Osteoblast (primary cell): ENCODE measurements around the gene SIGMAR1. TPM values are rescaled to one million over a fixed set of nuclear protein-coding genes. Genes with fewer than 3 reads are reported as not detected.
A peak's percentile ranks its signal among the peaks of the same experiment; 100 is the strongest.

ENCODE experiments used
- DNase-seq: peaks from one replicate; pipeline ENCODE4 v3.0.0; 2011; ENCODE audit warnings: low spot score, mixed read lengths; ENCODE audit not compliant: insufficient read length; ENCODE audit errors: missing footprints
- H2AFZ ChIP-seq: 2 replicates; pipeline ENCODE4 v1.6.0; 2011; ENCODE audit warnings: mild to moderate bottlenecking, low read length
- H3K27ac ChIP-seq: 2 replicates; pipeline ENCODE4 v1.5.1; 2011; ENCODE audit warnings: mild to moderate bottlenecking, low read depth, low read length, moderate library complexity
- H3K27me3 ChIP-seq: 2 replicates; pipeline ENCODE4 v1.6.0; 2012; ENCODE audit warnings: mild to moderate bottlenecking, control low read depth, inconsistent platforms, low read length, moderate library complexity; ENCODE audit not compliant: insufficient read depth
- H3K36me3 ChIP-seq: 2 replicates; pipeline ENCODE4 v1.5.1; 2011; ENCODE audit warnings: mild to moderate bottlenecking, low read length, control low read depth, moderate library complexity; ENCODE audit not compliant: insufficient read depth
- H3K4me1 ChIP-seq: 2 replicates; pipeline ENCODE4 v1.5.1; 2011; ENCODE audit warnings: mild to moderate bottlenecking, low read length, control low read depth, moderate library complexity; ENCODE audit not compliant: insufficient read depth
- H3K4me2 ChIP-seq: 2 replicates; pipeline ENCODE4 v1.6.0; 2011; ENCODE audit warnings: mild to moderate bottlenecking, low read length; ENCODE audit not compliant: insufficient read depth
- H3K4me3 ChIP-seq: fragments of 200-600 bp; sonication (generic); 3 replicates; pipeline ENCODE4 v1.5.1; 2012; ENCODE audit warnings: mild to moderate bottlenecking, low read length, inconsistent platforms; ENCODE audit not compliant: insufficient read depth
- H3K79me2 ChIP-seq: 2 replicates; pipeline ENCODE4 v1.6.0; 2012; ENCODE audit warnings: mild to moderate bottlenecking, low read length, control low read depth, inconsistent platforms; ENCODE audit not compliant: insufficient read depth
- H3K9me3 ChIP-seq: 2 replicates; pipeline ENCODE4 v1.5.1; 2011; ENCODE audit warnings: low read depth, low read length, control low read depth
- H4K20me1 ChIP-seq: 2 replicates; pipeline ENCODE4 v1.6.0; 2012; ENCODE audit warnings: mild to moderate bottlenecking, low read length, control low read depth; ENCODE audit not compliant: insufficient read depth
- total RNA-seq: library from RNA; depleted of rRNA; stranded (reverse); fragments of >200 nt; gene quantifications from 2 replicates; pipeline ENCODE4 v1.2.3, GENCODE V29; 2012
- TF ChIP-seq, protein P1 (sequence below): IDR thresholded peaks from 2 replicates; pipeline ENCODE4 v1.5.1; 2011; ENCODE audit warnings: mild to moderate bottlenecking, low read depth, low read length, moderate library complexity; ENCODE audit errors: extremely low read depth

Gene SIGMAR1
- total RNA-seq, 1 donor, result 72.7 TPM

DNA sequence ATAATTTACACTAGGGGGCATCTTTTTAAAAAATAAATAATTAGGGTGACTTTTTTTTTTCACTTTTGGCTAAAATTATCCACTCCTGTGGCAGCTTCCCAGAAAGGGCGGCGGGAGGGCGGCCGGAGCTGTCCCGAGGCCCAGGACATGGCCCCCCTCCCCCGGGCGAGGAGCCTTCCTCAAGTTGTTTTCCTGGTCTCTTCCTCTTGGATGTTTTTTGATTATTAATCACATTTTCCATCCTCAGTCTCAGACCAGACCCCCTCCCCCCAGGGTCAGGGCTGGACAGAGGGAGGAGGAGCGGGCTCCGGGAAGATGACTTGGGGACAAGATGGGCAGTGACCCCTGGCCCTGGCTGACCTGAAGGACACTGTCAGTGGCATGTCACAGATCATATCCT is 43.4 kb downstream of the SIGMAR1 start:
- Histone ChIP-seq H3K4me3 (no peak overlapping the region), H3K4me2 (no peak overlapping the region), H3K79me2 (no peaks in the 10 kb centered on the region), H3K9me3 (no peaks in the 10 kb centered on the region), H3K27me3 (peaks cover 56% of the 10 kb centered on the region), H3K36me3 (no peaks in the 10 kb centered on the region), H2AFZ (no peak overlapping the region), H3K4me1 (no peaks in the 10 kb centered on the region), H4K20me1 (peaks cover 5% of the 10 kb centered on the region), H3K27ac (no peak overlapping the region)
- peak; percentile 76 for DNase-seq
- TF ChIP-seq, protein P1, sequence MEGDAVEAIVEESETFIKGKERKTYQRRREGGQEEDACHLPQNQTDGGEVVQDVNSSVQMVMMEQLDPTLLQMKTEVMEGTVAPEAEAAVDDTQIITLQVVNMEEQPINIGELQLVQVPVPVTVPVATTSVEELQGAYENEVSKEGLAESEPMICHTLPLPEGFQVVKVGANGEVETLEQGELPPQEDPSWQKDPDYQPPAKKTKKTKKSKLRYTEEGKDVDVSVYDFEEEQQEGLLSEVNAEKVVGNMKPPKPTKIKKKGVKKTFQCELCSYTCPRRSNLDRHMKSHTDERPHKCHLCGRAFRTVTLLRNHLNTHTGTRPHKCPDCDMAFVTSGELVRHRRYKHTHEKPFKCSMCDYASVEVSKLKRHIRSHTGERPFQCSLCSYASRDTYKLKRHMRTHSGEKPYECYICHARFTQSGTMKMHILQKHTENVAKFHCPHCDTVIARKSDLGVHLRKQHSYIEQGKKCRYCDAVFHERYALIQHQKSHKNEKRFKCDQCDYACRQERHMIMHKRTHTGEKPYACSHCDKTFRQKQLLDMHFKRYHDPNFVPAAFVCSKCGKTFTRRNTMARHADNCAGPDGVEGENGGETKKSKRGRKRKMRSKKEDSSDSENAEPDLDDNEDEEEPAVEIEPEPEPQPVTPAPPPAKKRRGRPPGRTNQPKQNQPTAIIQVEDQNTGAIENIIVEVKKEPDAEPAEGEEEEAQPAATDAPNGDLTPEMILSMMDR, result no peak

DNA sequence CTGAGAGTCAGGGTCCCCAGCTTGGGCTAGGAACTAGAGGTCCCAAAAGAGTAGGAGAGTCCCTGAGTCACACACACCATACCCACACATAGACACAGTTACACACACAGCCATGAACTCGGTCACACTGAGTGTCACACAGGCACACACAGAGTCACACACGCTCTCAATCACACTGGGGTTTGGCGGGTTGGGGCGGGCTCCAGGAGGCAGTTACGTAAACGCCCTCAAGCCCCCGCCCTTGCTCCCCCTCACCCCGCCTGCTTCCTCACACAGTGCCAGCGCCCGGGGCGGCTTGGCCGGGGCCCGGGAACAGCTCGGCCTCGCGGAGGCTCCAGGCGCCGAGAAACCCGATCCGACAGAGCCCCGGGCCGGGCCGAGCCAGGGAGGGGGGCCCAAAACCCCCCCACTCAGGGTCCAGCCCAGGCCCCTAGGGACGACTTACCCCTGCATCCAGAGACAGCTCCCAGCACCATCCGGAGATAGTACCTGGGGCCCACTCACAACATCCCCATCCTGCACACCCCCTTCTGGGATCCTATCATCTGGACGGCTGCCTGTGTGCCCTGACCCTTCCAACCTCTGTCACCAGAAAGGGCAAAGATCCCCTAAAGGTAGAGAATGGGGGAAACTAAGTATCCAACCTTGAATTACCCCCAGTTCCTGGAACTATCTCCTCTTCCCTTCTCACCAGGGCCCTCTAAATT is 44.5 kb downstream of the SIGMAR1 start:
- Histone ChIP-seq H3K79me2 (no peaks in the 10 kb centered on the region), H3K9me3 (no peaks in the 10 kb centered on the region), H2AFZ (no peak overlapping the region), H3K27ac (no peak overlapping the region), H4K20me1 (peaks cover 5% of the 10 kb centered on the region), H3K36me3 (no peaks in the 10 kb centered on the region), H3K27me3 (peaks cover 68% of the 10 kb centered on the region), H3K4me3 (no peak overlapping the region), H3K4me2 (no peak overlapping the region), H3K4me1 (no peaks in the 10 kb centered on the region)
- TF ChIP-seq, protein P1, result no peak
- DNase-seq, result peak; percentile 84

DNA sequence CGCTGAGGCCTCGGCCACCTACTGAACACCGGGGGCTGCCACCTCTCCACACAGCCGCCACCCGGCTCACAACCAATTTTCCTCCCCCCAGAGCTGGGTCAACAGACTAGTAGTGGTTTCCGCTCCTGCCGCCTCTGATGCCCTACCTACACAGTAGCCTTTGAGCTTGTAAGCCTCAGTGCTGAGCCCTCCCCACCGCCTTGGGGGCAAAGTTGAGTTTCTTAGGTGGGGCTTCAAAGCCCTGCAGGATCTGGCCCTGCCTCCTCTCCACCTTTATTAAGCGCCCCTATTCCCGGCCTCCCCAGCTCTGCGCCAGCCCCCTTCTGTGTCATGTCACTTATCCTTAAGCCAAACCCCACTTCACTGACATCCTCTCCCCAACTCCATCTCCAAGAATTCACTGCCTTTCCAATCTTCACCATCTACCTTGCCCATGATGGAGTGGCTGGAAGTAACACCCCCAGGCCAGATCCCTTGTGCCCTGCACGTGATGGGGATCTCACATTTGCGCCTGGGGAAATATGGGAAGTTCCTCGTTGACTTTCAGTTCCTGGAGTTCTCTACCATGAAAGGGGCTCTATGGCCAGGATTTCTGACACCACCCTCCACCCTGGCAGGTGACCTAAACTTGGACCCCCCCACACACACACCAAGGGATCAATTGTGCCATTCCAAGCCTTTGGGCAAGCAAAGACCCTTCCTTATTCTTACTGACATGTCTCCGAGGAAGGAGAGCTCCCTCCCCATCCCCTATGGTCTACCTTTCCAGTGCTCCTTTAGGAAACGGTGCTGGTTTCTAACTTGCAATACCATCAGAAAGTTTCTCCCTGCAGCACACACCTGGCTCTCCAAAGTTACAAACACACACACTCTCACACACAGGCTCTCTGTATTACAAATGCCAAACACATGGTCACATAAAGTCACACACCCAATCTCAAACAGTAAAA is 45.4 kb downstream of the SIGMAR1 start:
- H3K4me2 ChIP-seq, result no peak overlapping the region
- TF ChIP-seq, protein P1, result no peak
- H3K9me3 ChIP-seq, result no peaks in the 10 kb centered on the region
- no peak overlapping the region for H3K27ac ChIP-seq
- H3K27me3 ChIP-seq, result peaks cover 74% of the 10 kb centered on the region
- H3K4me1 ChIP-seq, result no peaks in the 10 kb centered on the region
- H3K79me2 ChIP-seq, result no peaks in the 10 kb centered on the region
- H3K4me3 ChIP-seq, result no peak overlapping the region
- no peaks in the 10 kb centered on the region for H3K36me3 ChIP-seq
- peaks cover 5% of the 10 kb centered on the region for H4K20me1 ChIP-seq
- DNase-seq, result peak; percentile 88
- H2AFZ ChIP-seq, result no peak overlapping the region
